Uterus (tissue), 4 donors: ENCODE measurements around the gene PACRG. TPM values are rescaled to one million over a fixed set of nuclear protein-coding genes. Genes with fewer than 3 reads are reported as not detected.
A peak's percentile ranks its signal among the peaks of the same experiment; 100 is the strongest.

ENCODE experiments used
- DNase-seq, 2 donors: peaks; one replicate each; pipeline ENCODE4 v3.0.0-alpha.2; 2019 to 2020
- H3K27ac ChIP-seq, 2 donors: fragments of 200-600 bp; sonication (generic); 1 replicate in 1 of 2; 2 replicates in 1 of 2; pipeline ENCODE4 v1.5.1; 2016 to 2018
- H3K27me3 ChIP-seq, 2 donors: fragments of 200-600 bp; sonication (generic); one replicate each; pipeline ENCODE4 v1.5.1; 2018 to 2019; ENCODE audit warnings: control low read depth in 1 of 2
- H3K36me3 ChIP-seq, 2 donors: fragments of 200-600 bp; sonication (generic); one replicate each; pipeline ENCODE4 v1.5.1; 2019; ENCODE audit warnings: control low read depth in 1 of 2
- H3K4me1 ChIP-seq, 2 donors: fragments of 200-600 bp; sonication (generic); one replicate each; pipeline ENCODE4 v1.5.1; 2018 to 2019; ENCODE audit warnings: control low read depth in 1 of 2
- H3K4me3 ChIP-seq, 2 donors: fragments of 200-600 bp; sonication (generic); 1 replicate in 1 of 2; 2 replicates in 1 of 2; pipeline ENCODE4 v1.5.1; 2018 to 2019; ENCODE audit warnings: mild to moderate bottlenecking in 1 of 2
- H3K9me3 ChIP-seq, 2 donors: fragments of 200-600 bp; sonication (generic); one replicate each; pipeline ENCODE4 v1.5.1; 2019; ENCODE audit warnings: control low read depth in 1 of 2
- CTCF ChIP-seq, 4 experiments: fragments of 200-600 bp in 2 of 4; fragments of 450-650 bp in 2 of 4; sonication (generic) in 2 of 4; IDR thresholded peaks; one replicate each; pipeline ENCODE4 v1.5.1; 2016 to 2019; ENCODE audit warnings: antibody characterized with exemption in 4 of 4, mild to moderate bottlenecking in 2 of 4, moderate library complexity in 1 of 4
- POLR2A ChIP-seq, 2 donors: fragments of 450-650 bp; IDR thresholded peaks; one replicate each; pipeline ENCODE4 v1.6.1; 2016; ENCODE audit warnings: antibody characterized with exemption in 2 of 2, mild to moderate bottlenecking in 1 of 2, moderate library complexity in 1 of 2
- intact Hi-C: fragments of 100-400 bp; cut with DNase I; formaldehyde crosslinking; loops from one replicate; pipeline ENCODE4 v1.15.1; 2023; ENCODE audit warnings: low total_unique reads
- total RNA-seq, 4 donors: library from RNA; depleted of rRNA in 3 of 4; stranded (reverse); fragments of >200 nt in 3 of 4; gene quantifications; one replicate each; pipeline versions ENCODE4 v1.1.0 to v1.2.4, GENCODE V29; 2014 to 2023
- donor health status: DM: yes; HTN: yes; CAD: no.

The PACRG gene
- total RNA-seq, 4 donors from 2014 or later = 4.6 to 12.3 (median 7.5) TPM

- Histone ChIP-seq H3K27ac (no peak overlapping the region), H3K27me3 (no peaks in the 10 kb centered on the region), H3K36me3 (no peaks in the 10 kb centered on the region), H3K4me1 (no peaks in the 10 kb centered on the region), H3K4me3 (no peak overlapping the region), H3K9me3 (no peaks in the 10 kb centered on the region)
- TF ChIP-seq CTCF (IDR thresholded peaks at IDR 0.05) (no peak), POLR2A (IDR thresholded peaks at IDR 0.05) (no peak)
- intact Hi-C loops = no loop called here
- peak in 1 of 2 donors; percentile 21 for DNase-seq
Observed at GRCh38 chr6:162964488-162965140, 236.8 kb downstream of the PACRG start.

- intact Hi-C loops = no loop called here
- H3K4me3 ChIP-seq = no peak overlapping the region
- DNase-seq = no peak
- no peak overlapping the region for H3K27ac ChIP-seq
- no peaks in the 10 kb centered on the region for H3K27me3 ChIP-seq
- no peak for TF ChIP-seq CTCF (IDR thresholded peaks at IDR 0.05)
- no peaks in the 10 kb centered on the region for H3K9me3 ChIP-seq
- H3K4me1 ChIP-seq = no peaks in the 10 kb centered on the region
- H3K36me3 ChIP-seq = no peaks in the 10 kb centered on the region
Observed at GRCh38 chr6:162965366-162965765, 237.6 kb downstream of the PACRG start.

GRCh38 chr6:162970246-162970645, 242.5 kb downstream of the PACRG start:
- no peak for DNase-seq
- H3K4me1 ChIP-seq = no peaks in the 10 kb centered on the region
- no peak for TF ChIP-seq POLR2A (IDR thresholded peaks at IDR 0.05)
- H3K4me3 ChIP-seq = no peak overlapping the region
- no peaks in the 10 kb centered on the region for H3K9me3 ChIP-seq
- no peak overlapping the region for H3K27ac ChIP-seq
- intact Hi-C loops = no loop called here
- H3K36me3 ChIP-seq = no peaks in the 10 kb centered on the region
- no peaks in the 10 kb centered on the region for H3K27me3 ChIP-seq

GRCh38 chr6:162971356-162971755, 243.6 kb downstream of the PACRG start:
- Histone ChIP-seq H3K36me3 (no peaks in the 10 kb centered on the region), H3K9me3 (no peaks in the 10 kb centered on the region), H3K27ac (no peak overlapping the region), H3K4me1 (no peaks in the 10 kb centered on the region), H3K27me3 (no peaks in the 10 kb centered on the region), H3K4me3 (no peak overlapping the region)
- intact Hi-C loops = no loop called here
- TF ChIP-seq CTCF (IDR thresholded peaks at IDR 0.05) (no peak), POLR2A (IDR thresholded peaks at IDR 0.05) (no peak)
- DNase-seq = no peak

GRCh38 chr6:162973151-162973872, 245.5 kb downstream of the PACRG start:
- Histone ChIP-seq H3K36me3 (no peaks in the 10 kb centered on the region), H3K9me3 (no peaks in the 10 kb centered on the region), H3K4me3 (no peak overlapping the region), H3K4me1 (no peaks in the 10 kb centered on the region), H3K27ac (no peak overlapping the region), H3K27me3 (no peaks in the 10 kb centered on the region)
- intact Hi-C loops = no loop called here
- no peak for TF ChIP-seq CTCF (IDR thresholded peaks at IDR 0.05)
- no peak for TF ChIP-seq POLR2A (IDR thresholded peaks at IDR 0.05)
- DNase-seq = no peak
